ENCODE results near the gene CMPK1. TPM values are rescaled to one million over a fixed set of nuclear protein-coding genes. Genes with fewer than 3 reads are reported as not detected.

Gene CMPK1
- polyA plus RNA-seq, 1 donor (not counting 4 experiments of a cell fraction or from before 2014, with no cell fraction given), result 63.8 TPM

DNA sequence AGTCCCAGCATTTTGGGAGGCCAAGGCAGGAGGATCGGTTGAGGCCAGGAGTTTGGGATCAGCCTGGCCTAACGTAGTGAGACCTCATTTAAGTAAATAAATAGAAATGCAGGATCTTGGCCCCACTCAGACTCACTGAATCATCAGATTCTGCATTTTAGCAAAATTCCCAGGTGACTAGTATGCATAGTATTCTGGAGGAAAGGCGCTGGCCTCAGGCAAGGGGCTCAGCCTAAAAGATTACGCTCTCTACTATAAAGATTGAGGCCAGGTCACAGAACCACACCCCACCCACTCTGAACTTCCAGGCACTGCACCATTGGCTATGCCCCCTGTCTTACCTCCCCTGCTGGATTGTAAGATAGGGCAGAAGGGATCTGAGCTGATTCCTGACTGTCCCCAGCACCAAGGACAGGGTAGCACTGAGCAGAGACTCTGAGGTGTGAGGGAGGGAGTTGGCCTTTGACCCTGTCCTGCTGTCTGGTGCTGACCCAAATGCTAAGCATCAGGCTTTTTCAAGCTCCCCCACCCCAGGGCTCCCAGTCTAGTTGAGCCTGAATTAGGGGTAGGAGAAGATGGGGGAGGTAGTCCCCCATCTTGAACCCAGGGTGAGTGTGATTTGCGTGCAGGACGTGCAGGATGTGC is 85.2 kb downstream of the CMPK1 start:
- Histone ChIP-seq H3K36me3 (ENCODE audit: control insufficient read depth in 2 of 2, extremely low read depth in 1 of 2, insufficient read depth in 2 of 2, low read length in 2 of 2) (no peaks in the 10 kb centered on the region), H3K4me1 (ENCODE audit: control insufficient read depth, extremely low read depth, insufficient read depth, low read length) (no peaks in the 10 kb centered on the region), H3K27me3 (ENCODE audit: control insufficient read depth, extremely low read depth, insufficient read depth, low read length) (peaks cover 51% of the 10 kb centered on the region), H3K4me2 (ENCODE audit: control insufficient read depth, extremely low read depth, insufficient read depth, low read depth, low read length) (no peak overlapping the region), H3K9me1 (ENCODE audit: control insufficient read depth, extremely low read depth, insufficient read depth, low read length) (no peaks in the 10 kb centered on the region), H3K79me2 (ENCODE audit: control insufficient read depth, insufficient read depth, low read length) (no peaks in the 10 kb centered on the region), H3K4me3 (ENCODE audit: control insufficient read depth in 2 of 3, extremely low read depth in 1 of 3, insufficient read depth in 2 of 3, low read depth in 1 of 3, low read length in 3 of 3) (no peak overlapping the region), H3K9me3 (ENCODE audit: control insufficient read depth, low read depth, low read length) (no peaks in the 10 kb centered on the region), H3K27ac (ENCODE audit: control insufficient read depth, insufficient read depth, low read length) (no peak overlapping the region), H4K20me1 (ENCODE audit: control insufficient read depth, extremely low read depth, insufficient read depth, low read length) (no peaks in the 10 kb centered on the region), H2AFZ (ENCODE audit: control insufficient read depth, low read length) (no peak overlapping the region), H3K9ac (ENCODE audit: control insufficient read depth, extremely low read depth, insufficient read depth, low read length) (no peak overlapping the region)
- DNase-seq (ENCODE audit: low read depth, low spot score), result no peak
- dilution Hi-C loops (cut with MboI; ENCODE audit: extremely low pct_ligation_motif_present, low sequenced_read_pairs), result no loop called here
- no peak for FAIRE-seq
- TF ChIP-seq EZH2 (IDR thresholded peaks at IDR 0.05; ENCODE audit: low read length), result no peak
- TF ChIP-seq, protein P1, sequence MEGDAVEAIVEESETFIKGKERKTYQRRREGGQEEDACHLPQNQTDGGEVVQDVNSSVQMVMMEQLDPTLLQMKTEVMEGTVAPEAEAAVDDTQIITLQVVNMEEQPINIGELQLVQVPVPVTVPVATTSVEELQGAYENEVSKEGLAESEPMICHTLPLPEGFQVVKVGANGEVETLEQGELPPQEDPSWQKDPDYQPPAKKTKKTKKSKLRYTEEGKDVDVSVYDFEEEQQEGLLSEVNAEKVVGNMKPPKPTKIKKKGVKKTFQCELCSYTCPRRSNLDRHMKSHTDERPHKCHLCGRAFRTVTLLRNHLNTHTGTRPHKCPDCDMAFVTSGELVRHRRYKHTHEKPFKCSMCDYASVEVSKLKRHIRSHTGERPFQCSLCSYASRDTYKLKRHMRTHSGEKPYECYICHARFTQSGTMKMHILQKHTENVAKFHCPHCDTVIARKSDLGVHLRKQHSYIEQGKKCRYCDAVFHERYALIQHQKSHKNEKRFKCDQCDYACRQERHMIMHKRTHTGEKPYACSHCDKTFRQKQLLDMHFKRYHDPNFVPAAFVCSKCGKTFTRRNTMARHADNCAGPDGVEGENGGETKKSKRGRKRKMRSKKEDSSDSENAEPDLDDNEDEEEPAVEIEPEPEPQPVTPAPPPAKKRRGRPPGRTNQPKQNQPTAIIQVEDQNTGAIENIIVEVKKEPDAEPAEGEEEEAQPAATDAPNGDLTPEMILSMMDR (optimal IDR thresholded peaks at IDR 0.05 in 1 of 3, IDR thresholded peaks at IDR 0.05 in 1 of 3, conservative IDR thresholded peaks at IDR 0.05 in 1 of 3; ENCODE audit: extremely low read depth in 1 of 3, insufficient read depth in 2 of 3, low read length in 3 of 3), result no peak

DNA sequence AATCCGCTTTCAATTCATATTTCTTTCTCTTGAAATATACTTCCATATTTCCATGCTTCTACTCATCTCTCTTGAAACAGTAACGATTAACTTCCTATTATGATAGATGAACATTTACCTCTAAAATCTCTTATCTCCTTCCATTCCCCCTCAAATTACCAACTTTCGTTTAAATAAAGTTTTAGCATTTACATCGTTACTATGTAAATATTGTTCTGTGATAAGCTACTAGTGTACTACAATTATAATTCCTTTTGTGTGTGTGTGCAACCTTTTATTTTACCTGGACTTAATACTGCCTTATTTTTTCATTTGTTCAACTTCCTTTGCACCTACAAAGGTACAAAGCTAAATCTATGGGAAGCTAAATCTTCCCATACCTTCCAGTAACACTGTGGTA is 87.0 kb downstream of the CMPK1 start:
- no peak overlapping the region for H2AFZ ChIP-seq (ENCODE audit: control insufficient read depth, low read length)
- peaks cover 4% of the 10 kb centered on the region for H4K20me1 ChIP-seq (ENCODE audit: control insufficient read depth, extremely low read depth, insufficient read depth, low read length)
- FAIRE-seq, result no peak
- dilution Hi-C loops (cut with MboI; ENCODE audit: extremely low pct_ligation_motif_present, low sequenced_read_pairs), result no loop called here
- no peaks in the 10 kb centered on the region for H3K79me2 ChIP-seq (ENCODE audit: control insufficient read depth, insufficient read depth, low read length)
- no peaks in the 10 kb centered on the region for H3K9me3 ChIP-seq (ENCODE audit: control insufficient read depth, low read depth, low read length)
- no peak for DNase-seq (ENCODE audit: low read depth, low spot score)
- no peaks in the 10 kb centered on the region for H3K9me1 ChIP-seq (ENCODE audit: control insufficient read depth, extremely low read depth, insufficient read depth, low read length)
- H3K36me3 ChIP-seq (ENCODE audit: control insufficient read depth in 2 of 2, extremely low read depth in 1 of 2, insufficient read depth in 2 of 2, low read length in 2 of 2), result no peaks in the 10 kb centered on the region
- peaks cover 43% of the 10 kb centered on the region for H3K27me3 ChIP-seq (ENCODE audit: control insufficient read depth, extremely low read depth, insufficient read depth, low read length)
- no peak overlapping the region for H3K9ac ChIP-seq (ENCODE audit: control insufficient read depth, extremely low read depth, insufficient read depth, low read length)
- TF ChIP-seq, protein P1 (optimal IDR thresholded peaks at IDR 0.05 in 1 of 3, IDR thresholded peaks at IDR 0.05 in 1 of 3, conservative IDR thresholded peaks at IDR 0.05 in 1 of 3; ENCODE audit: extremely low read depth in 1 of 3, insufficient read depth in 2 of 3, low read length in 3 of 3), result no peak
- no peak for TF ChIP-seq EZH2 (IDR thresholded peaks at IDR 0.05; ENCODE audit: low read length)
- no peak overlapping the region for H3K27ac ChIP-seq (ENCODE audit: control insufficient read depth, insufficient read depth, low read length)
- no peaks in the 10 kb centered on the region for H3K4me1 ChIP-seq (ENCODE audit: control insufficient read depth, extremely low read depth, insufficient read depth, low read length)
- no peak overlapping the region for H3K4me3 ChIP-seq (ENCODE audit: control insufficient read depth in 2 of 3, extremely low read depth in 1 of 3, insufficient read depth in 2 of 3, low read depth in 1 of 3, low read length in 3 of 3)
- no peak overlapping the region for H3K4me2 ChIP-seq (ENCODE audit: control insufficient read depth, extremely low read depth, insufficient read depth, low read depth, low read length)
